ENCODE data around the gene SLC35D1. TPM values are rescaled to one million over a fixed set of nuclear protein-coding genes. Genes with fewer than 3 reads are reported as not detected.

The SLC35D1 gene
- total and polyA plus RNA-seq, 2 experiments from 2014 or later, result 14.3 to 40.2 TPM

DNA sequence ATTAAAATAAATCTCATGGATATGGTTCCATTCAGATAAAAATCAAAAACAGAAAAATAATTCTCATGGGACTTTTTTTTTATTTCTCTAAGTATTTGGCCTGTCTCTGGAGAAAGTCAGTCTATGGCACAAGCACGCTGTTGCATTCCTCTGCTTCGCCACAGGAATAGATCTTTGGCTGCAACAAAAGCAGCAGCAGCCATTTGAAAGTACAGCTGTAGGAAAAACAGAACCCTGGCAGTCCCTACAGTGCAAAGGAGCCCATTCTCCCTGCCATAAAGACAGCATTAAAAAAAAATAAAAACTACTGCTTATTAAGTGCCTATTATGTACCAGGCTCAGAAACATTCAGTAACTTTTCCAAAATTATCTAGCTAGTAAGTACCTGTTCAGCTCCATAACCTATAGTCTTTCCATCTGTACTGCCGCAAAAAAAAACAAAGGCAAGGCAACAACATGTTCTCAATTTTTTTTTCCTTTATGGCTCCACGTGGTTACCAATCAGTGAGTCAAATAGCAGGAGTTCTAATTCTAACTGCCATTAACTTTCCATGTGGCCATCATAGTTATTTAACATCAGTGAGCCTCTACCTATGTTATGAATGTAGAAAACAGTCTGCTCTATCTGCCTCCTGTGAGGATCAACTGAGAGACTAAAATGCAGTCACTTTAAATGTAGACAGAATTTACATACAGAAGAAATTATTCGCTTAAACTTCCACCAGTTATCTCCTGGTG lies 22.7 kb downstream of the SLC35D1 start:
- no peak overlapping the region for H3K4me2 ChIP-seq
- H3K4me1 ChIP-seq (ENCODE audit: insufficient read depth), result no peaks in the 10 kb centered on the region
- H3K79me2 ChIP-seq, result peaks cover 1% of the 10 kb centered on the region
- H2AFZ ChIP-seq, result no peak overlapping the region
- no peaks in the 10 kb centered on the region for H3K9me2 ChIP-seq (replicated peaks; ENCODE audit: insufficient read depth)
- no peak for DNase-seq (ENCODE audit: low spot score)
- no peaks in the 10 kb centered on the region for H3K36me3 ChIP-seq (replicated peaks; ENCODE audit: insufficient read depth, low read depth)
- H3K9me3 ChIP-seq (ENCODE audit: low read depth), result no peaks in the 10 kb centered on the region
- H3K27me3 ChIP-seq, result no peaks in the 10 kb centered on the region
- H3K4me3 ChIP-seq, result no peak overlapping the region
- H3K27ac ChIP-seq, result no peak overlapping the region
- no peaks in the 10 kb centered on the region for H4K20me1 ChIP-seq (ENCODE audit: insufficient read depth, poor library complexity, severe bottlenecking)
- WGBS (ENCODE audit: low lambda C conversion rate, missing lambda C conversion rate), result 91% methylated on average over 5 of the region's 5 CpGs
- TF ChIP-seq, protein P1, sequence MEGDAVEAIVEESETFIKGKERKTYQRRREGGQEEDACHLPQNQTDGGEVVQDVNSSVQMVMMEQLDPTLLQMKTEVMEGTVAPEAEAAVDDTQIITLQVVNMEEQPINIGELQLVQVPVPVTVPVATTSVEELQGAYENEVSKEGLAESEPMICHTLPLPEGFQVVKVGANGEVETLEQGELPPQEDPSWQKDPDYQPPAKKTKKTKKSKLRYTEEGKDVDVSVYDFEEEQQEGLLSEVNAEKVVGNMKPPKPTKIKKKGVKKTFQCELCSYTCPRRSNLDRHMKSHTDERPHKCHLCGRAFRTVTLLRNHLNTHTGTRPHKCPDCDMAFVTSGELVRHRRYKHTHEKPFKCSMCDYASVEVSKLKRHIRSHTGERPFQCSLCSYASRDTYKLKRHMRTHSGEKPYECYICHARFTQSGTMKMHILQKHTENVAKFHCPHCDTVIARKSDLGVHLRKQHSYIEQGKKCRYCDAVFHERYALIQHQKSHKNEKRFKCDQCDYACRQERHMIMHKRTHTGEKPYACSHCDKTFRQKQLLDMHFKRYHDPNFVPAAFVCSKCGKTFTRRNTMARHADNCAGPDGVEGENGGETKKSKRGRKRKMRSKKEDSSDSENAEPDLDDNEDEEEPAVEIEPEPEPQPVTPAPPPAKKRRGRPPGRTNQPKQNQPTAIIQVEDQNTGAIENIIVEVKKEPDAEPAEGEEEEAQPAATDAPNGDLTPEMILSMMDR (IDR thresholded peaks at IDR 0.05; ENCODE audit: poor library complexity), result no peak
- TF ChIP-seq EZH2phosphoT487 (IDR thresholded peaks at IDR 0.05; ENCODE audit: low read depth, severe bottlenecking, unreplicated experiment) (no peak), EZH2 (IDR thresholded peaks at IDR 0.05; ENCODE audit: borderline replicate concordance) (no peak)

DNA sequence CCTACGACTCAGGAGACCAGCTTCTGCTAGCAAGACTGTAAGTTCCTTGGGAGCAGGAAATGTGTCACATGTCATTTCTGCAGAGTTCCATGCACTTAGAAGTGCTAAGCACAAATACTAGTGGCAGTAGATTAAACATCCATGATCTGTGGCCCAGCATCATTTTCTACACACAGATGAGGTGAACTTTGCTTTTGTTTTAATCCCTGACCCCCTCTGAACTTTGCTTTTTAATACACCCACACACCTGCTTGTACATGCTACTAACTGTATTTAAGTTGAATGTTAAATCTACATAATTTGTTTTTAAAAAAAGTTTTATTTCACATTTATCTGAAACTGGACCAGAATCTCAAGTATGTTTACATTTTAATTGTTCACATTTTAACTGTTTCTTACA lies 24.5 kb downstream of the SLC35D1 start:
- H3K9me2 ChIP-seq (replicated peaks; ENCODE audit: insufficient read depth), result no peaks in the 10 kb centered on the region
- H3K27me3 ChIP-seq, result no peaks in the 10 kb centered on the region
- DNase-seq (ENCODE audit: low spot score), result no peak
- peaks cover 2% of the 10 kb centered on the region for H3K79me2 ChIP-seq
- H3K9me3 ChIP-seq (ENCODE audit: low read depth), result no peaks in the 10 kb centered on the region
- H3K4me3 ChIP-seq, result no peak overlapping the region
- H3K4me2 ChIP-seq, result no peak overlapping the region
- no peaks in the 10 kb centered on the region for H3K36me3 ChIP-seq (replicated peaks; ENCODE audit: insufficient read depth, low read depth)
- no peak overlapping the region for H2AFZ ChIP-seq
- TF ChIP-seq, protein P1 (IDR thresholded peaks at IDR 0.05; ENCODE audit: poor library complexity), result no peak
- no peak for TF ChIP-seq EZH2 (IDR thresholded peaks at IDR 0.05; ENCODE audit: borderline replicate concordance)
- no peak for TF ChIP-seq EZH2phosphoT487 (IDR thresholded peaks at IDR 0.05; ENCODE audit: low read depth, severe bottlenecking, unreplicated experiment)
- H3K4me1 ChIP-seq (ENCODE audit: insufficient read depth), result no peaks in the 10 kb centered on the region
- WGBS (ENCODE audit: low lambda C conversion rate, missing lambda C conversion rate), result 92% methylated on average over 1 of the region's 1 CpG
- H3K27ac ChIP-seq, result no peak overlapping the region
- H4K20me1 ChIP-seq (ENCODE audit: insufficient read depth, poor library complexity, severe bottlenecking), result no peaks in the 10 kb centered on the region

DNA sequence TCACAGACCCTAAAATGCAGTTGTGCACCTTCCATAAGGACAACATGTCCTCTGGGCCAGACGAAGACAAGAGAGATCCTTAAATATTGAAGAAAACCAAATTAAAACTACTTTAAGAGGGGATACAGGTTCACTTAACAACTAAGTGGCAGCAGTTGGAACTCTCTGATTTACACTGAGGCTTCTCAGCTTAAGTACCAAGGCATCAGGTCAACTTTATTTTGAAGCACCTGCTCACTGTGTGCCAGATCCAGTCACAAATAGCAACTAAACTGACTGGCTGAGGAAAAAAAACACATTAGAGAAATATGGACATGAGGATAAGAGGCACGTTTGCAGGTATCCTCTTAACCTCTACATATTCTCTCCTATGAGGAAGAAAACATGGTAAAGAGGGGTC lies 33.2 kb downstream of the SLC35D1 start:
- H3K36me3 ChIP-seq (replicated peaks; ENCODE audit: insufficient read depth, low read depth), result no peaks in the 10 kb centered on the region
- H2AFZ ChIP-seq, result no peak overlapping the region
- no peak overlapping the region for H3K4me3 ChIP-seq
- no peaks in the 10 kb centered on the region for H3K27me3 ChIP-seq
- DNase-seq (ENCODE audit: low spot score), result no peak
- H3K4me2 ChIP-seq, result no peak overlapping the region
- H3K9me3 ChIP-seq (ENCODE audit: low read depth), result no peaks in the 10 kb centered on the region
- H3K9me2 ChIP-seq (replicated peaks; ENCODE audit: insufficient read depth), result no peaks in the 10 kb centered on the region
- H4K20me1 ChIP-seq (ENCODE audit: insufficient read depth, poor library complexity, severe bottlenecking), result no peaks in the 10 kb centered on the region
- H3K79me2 ChIP-seq, result no peaks in the 10 kb centered on the region
- no peak for TF ChIP-seq EZH2phosphoT487 (IDR thresholded peaks at IDR 0.05; ENCODE audit: low read depth, severe bottlenecking, unreplicated experiment)
- TF ChIP-seq, protein P1 (IDR thresholded peaks at IDR 0.05; ENCODE audit: poor library complexity), result no peak
- TF ChIP-seq EZH2 (IDR thresholded peaks at IDR 0.05; ENCODE audit: borderline replicate concordance), result no peak
- H3K27ac ChIP-seq, result no peak overlapping the region
- WGBS (ENCODE audit: low lambda C conversion rate, missing lambda C conversion rate), result 41% methylated on average over 2 of the region's 2 CpGs
- peaks cover 12% of the 10 kb centered on the region for H3K4me1 ChIP-seq (ENCODE audit: insufficient read depth)

Data from hepatocyte (in vitro differentiated cells).